HG03378 (cell line): ENCODE results near the gene AK3.

Experiments used
- ATAC-seq: cut with Tn5 transposase; IDR thresholded peaks from one replicate; pipeline ENCODE4 v1.9.1; 2021; ENCODE audit warnings: mild to moderate bottlenecking, moderate library complexity; ENCODE audit not compliant: unreplicated experiment

AK3 gene

DNA sequence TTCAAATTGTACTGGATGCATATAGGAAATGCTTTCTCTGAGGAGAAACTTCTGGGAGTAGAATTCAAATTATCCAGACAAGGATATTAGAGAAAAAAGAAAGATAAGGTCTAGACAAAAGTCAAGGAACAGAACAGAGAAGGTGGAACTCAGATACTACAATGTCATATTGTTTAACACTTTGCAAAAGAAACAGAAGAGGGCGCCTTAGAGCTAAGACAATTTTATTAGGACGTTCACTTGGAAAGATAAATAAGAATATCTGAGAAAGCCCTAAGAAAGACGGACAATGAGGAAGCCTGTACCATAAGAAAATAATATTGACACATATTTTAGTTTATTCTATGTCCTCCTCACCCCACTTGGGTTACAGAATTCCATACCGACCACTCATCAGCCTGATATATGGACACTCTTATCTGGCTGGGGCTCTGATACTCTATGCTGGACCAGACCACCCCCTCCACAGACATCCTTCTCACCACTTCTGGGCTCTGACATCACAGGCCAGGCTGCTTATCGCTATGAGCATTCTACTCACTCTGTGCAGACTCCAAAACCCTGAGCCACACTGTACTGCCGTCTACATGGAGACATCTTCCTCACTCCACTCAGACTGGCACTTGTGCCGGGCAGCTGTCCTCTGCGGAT is 9.1 kb upstream of the AK3 start:
- ATAC-seq: no peak

DNA sequence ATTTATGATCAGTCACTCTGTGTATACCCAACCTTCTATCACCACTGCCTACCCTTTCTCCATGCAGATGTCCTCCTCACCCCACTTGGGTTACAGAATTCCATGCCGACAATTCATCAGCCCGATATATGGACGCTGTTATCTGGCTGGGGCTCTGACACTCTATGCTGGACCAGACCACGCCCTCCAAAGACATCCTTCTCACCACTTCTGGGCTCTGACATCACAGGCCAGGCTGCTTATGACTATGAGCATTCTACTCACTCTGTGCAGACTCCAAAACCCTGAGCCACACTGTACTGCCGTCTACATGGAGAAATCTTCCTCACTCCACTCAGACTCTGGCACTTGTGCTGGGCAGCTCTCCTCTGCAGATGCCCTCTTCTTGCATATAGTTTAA is 7.6 kb upstream of the AK3 start:
- ATAC-seq: no peak

GRCh38 chr9:4746278-4747030 is 5.5 kb upstream of the AK3 start:
- no peak for ATAC-seq

- no peak for ATAC-seq
Measured at GRCh38 chr9:4743131-4743875, 2.3 kb upstream of the AK3 start.

GRCh38 chr9:4742246-4742645 is 1.2 kb upstream of the AK3 start:
- ATAC-seq: no peak

DNA sequence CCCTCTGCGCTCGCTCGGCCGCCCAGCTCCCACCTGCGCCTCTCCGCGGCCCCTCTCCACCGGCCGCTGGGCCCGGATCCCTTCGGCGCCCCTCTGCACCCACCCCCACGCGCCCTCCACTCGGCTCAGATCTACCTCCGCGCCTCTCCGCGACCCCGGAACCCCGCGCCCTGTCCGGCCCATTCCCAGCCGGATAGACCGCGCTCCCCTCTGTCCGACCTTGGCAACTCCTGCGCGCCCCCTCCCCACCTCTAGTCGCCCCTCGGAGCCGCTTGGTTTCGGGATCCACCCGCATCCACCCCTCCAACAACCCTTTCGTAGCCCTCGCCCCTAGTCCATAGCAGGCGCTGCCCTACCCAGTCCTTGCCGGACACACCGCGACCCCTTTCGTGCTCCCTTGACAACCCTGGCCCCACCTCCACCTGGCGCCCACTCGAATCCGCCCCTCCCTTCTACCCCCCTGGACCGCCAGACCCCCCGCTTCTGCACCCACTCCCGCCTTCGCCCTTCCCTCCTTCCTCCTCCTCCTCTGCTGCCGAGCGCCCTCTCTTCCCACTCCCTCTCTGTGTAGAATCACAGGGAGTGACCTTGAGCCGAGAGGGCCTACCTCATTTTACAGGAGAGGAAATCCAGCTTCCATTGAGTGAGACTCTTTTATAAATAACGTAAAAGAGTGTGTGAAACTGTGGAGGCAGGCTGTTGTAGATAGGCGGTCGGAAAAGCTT is 525 bp upstream of the AK3 start:
- ATAC-seq: no peak

GRCh38 chr9:4740388-4740637 is 689 bp downstream of the AK3 start:
- no peak for ATAC-seq

- ATAC-seq: no peak
Measured at GRCh38 chr9:4739587-4740387, 1.2 kb downstream of the AK3 start.

DNA sequence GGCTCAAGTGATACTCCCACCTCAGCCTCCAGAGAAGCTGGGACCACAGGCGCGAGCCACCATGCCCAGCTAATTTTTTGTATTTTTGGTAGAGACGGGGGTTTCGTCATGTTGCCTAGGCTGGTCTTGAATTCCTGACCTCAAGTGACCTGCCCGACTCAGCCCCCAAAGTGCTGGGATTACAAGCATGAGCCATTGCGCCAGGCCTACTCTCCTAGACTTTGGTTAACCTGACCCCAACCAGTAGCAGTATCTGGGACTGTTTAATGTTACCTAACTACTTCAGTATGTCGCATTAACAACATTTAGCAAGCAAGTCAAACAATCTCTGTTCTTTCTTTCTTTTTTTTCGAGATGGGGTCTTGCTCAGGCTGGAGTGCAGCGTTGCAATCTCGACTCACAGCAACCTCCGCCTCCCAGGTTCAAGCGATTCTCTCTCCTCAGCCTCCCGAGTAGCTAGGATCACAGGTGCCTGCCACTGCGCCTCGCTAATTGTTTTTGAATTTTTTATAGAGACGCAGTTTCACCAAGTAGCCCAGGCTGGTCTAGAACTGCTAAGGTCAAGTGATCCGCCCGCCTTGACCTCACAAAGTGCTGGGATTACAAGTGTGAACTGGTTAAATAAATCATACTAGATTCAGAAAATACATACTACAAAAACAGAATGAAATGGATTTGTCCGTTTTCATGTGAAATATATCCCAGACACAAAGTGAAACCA is 2.0 kb downstream of the AK3 start:
- ATAC-seq: no peak

- ATAC-seq: no peak
Measured at GRCh38 chr9:4734150-4734549, 6.9 kb downstream of the AK3 start.

GRCh38 chr9:4732890-4733289 is 8.1 kb downstream of the AK3 start:
- no peak for ATAC-seq

GRCh38 chr9:4727593-4727992 is 13.4 kb downstream of the AK3 start:
- no peak for ATAC-seq

- no peak for ATAC-seq
Measured at GRCh38 chr9:4725706-4726442, 15.1 kb downstream of the AK3 start.

GRCh38 chr9:4721736-4722135 is 19.3 kb downstream of the AK3 start:
- ATAC-seq: no peak

DNA sequence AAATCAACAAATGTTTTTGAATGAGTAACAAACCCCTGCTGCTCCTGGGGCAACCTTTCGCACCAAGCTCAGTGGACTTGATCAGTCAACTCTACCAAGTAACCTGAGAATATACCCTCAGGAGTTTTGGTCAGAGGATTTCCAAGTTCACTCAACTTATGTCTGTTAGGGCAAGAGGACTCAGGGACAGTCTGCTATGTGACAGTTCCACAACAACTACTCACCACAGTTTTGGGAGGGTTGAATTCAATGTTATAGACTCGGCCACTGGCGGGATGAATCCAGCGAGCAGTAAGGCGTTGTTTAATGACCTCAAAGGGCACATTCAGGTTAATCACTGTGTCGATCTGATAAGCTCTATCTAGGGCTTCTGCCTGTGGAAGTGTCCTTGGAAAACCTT is 22.1 kb downstream of the AK3 start:
- no peak for ATAC-seq

DNA sequence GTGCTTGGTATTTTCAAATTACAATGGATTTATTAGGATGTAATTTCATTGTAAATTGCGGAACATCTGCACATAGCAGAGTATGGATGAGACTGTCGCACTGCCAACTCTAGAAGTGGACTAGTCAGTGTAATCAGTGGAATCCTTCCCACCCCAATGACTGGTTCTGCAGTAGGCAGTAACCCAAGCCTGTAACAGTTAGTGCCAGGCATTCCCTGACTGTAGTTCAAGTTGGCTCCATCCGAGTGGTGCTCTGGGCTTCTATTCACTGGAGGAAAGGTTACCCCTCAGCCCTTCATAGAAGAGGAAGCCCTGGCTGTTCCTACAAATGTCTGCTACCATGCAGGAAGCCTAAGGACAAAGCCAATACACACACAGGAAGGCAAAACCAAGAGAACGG is 23.2 kb downstream of the AK3 start:
- no peak for ATAC-seq

DNA sequence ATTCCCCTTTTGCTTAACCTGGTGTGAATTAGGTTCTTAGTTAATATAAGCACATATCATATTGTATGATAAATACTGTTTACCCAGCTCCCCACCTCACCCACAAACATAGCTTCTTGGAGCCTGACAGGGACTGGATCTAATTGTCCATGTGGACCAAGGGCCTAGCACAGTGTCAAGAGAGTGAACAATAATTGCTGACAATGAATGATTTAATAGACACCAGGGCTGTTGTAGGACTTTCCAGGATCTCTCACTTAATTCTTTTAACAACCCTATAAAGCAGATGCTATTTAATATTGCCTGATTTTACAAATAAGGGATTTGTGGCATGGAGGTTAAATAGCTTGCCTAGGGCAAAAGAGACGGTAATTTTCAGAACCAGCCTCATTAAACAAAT is 24.8 kb downstream of the AK3 start:
- no peak for ATAC-seq

DNA sequence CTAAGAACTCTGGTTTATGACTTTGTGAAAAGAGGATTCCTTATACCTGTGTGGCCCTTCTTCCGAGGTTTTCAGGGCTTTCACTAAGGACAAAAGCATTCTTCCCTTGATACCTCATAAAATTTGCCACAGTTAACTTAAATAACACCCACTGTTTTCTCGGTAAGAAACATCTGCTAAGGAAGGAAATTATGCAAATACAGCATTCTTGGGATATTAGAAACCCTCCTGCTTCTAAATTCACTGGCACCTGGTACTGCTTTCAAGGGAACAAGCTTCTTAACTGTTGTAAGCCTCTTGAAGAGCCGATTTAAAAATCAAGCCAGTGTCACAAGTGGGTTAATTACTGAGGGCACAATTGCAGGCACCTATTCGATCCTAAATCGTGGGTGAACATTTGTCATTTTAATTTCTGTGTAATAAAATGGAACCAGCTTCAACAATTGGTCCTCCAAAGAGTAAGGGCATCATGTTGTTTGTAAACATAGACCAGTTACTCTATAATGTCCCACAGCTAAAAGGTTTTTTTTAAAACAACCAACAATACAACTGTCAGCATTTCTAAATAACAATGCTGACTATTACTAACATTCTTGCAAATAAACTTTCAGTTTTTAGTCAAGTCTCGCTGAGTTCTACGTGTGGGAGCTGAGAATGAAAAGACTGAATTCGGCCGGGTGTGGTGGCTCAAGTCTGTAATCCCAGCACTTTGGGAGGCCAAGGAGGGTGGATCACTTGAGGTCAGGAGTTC is 26.6 kb downstream of the AK3 start:
- ATAC-seq: no peak

DNA sequence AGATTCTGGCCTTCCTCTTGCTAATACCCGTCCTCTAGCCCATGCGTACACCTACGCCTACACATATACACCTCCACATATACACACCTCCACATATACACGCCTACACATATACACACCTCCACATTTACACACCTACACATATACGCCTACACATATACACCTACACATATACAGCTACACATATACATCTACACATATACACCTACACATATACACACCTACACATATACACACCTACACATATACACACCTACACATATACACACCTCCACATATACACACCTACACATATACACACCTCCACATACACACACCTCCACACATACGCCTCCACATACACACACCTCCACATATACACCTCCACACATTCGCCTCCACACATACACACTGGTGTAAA is 27.2 kb downstream of the AK3 start:
- no peak for ATAC-seq
